Fibroblast of lung (primary cell): ENCODE results near the gene SEZ6L. TPM values are rescaled to one million over a fixed set of nuclear protein-coding genes. Genes with fewer than 3 reads are reported as not detected.
A peak's percentile ranks its signal among the peaks of the same experiment; 100 is the strongest.

Experiments used
- DNase-seq, 2 donors: peaks; one replicate each; pipeline versions ENCODE4 v3.0.0 to v3.0.0-alpha.2; 2010; ENCODE audit warnings: low read depth in 2 of 2
- H2AFZ ChIP-seq: 2 replicates; pipeline ENCODE4 v1.5.1; 2012; ENCODE audit warnings: low read length, control low read depth, inconsistent platforms
- H3K27ac ChIP-seq: 2 replicates; pipeline ENCODE4 v1.5.1; 2011; ENCODE audit warnings: low read length, control low read depth; ENCODE audit not compliant: insufficient read depth
- H3K27me3 ChIP-seq: 2 replicates; pipeline ENCODE4 v1.5.1; 2011; ENCODE audit warnings: mild to moderate bottlenecking, low read length; ENCODE audit not compliant: control insufficient read depth, insufficient read depth
- H3K36me3 ChIP-seq: 2 replicates; pipeline ENCODE4 v1.5.1; 2011; ENCODE audit warnings: low read length; ENCODE audit not compliant: control insufficient read depth, insufficient read depth
- H3K4me1 ChIP-seq: 2 replicates; pipeline ENCODE4 v1.5.1; 2011; ENCODE audit warnings: low read length; ENCODE audit not compliant: control insufficient read depth, insufficient read depth; ENCODE audit errors: extremely low read depth
- H3K4me2 ChIP-seq: 2 replicates; pipeline ENCODE4 v1.5.1; 2011; ENCODE audit warnings: low read length, control low read depth; ENCODE audit not compliant: insufficient read depth; ENCODE audit errors: extremely low read depth
- H3K4me3 ChIP-seq, 4 experiments: fragments of 200-600 bp in 1 of 4; sonication (generic) in 1 of 4; replicated peaks in 1 of 4; 2 replicates each; pipeline ENCODE4 v1.5.1; 2011 to 2016; ENCODE audit warnings: low read length in 4 of 4, low read depth in 3 of 4, mild to moderate bottlenecking in 3 of 4, control low read depth in 2 of 4, inconsistent platforms in 1 of 4, mixed read lengths in 1 of 4; ENCODE audit not compliant: insufficient read depth in 1 of 4; ENCODE audit errors: control extremely low read depth in 1 of 4
- H3K79me2 ChIP-seq: 2 replicates; pipeline ENCODE4 v1.5.1; 2012; ENCODE audit warnings: mild to moderate bottlenecking, low read length, inconsistent platforms; ENCODE audit not compliant: control insufficient read depth, insufficient read depth
- H3K9ac ChIP-seq: 2 replicates; pipeline ENCODE4 v1.5.1; 2011; ENCODE audit warnings: mild to moderate bottlenecking, low read length, control low read depth; ENCODE audit not compliant: insufficient read depth
- H3K9me3 ChIP-seq: 2 replicates; pipeline ENCODE4 v1.5.1; 2012; ENCODE audit warnings: low read depth, low read length; ENCODE audit not compliant: control insufficient read depth, insufficient read depth
- H4K20me1 ChIP-seq: 2 replicates; pipeline ENCODE4 v1.5.1; 2011; ENCODE audit warnings: low read length; ENCODE audit not compliant: control insufficient read depth, insufficient read depth; ENCODE audit errors: extremely low read depth
- EZH2 ChIP-seq: IDR thresholded peaks from 2 replicates; pipeline ENCODE4 v1.5.1; 2012; ENCODE audit warnings: low read length, control low read depth, mild to moderate bottlenecking; ENCODE audit errors: missing control alignments
- polyA plus RNA-seq, 2 donors: library from polyadenylated mRNA; depleted of rRNA in 1 of 2; stranded (reverse) in 1 of 2; unstranded in 1 of 2; fragments of >200 nt; gene quantifications; 2 replicates each; pipeline ENCODE4 v1.2.1, GENCODE V29; 2011 to 2012; ENCODE audit warnings: missing spikeins in 1 of 2
- total RNA-seq: library from RNA; depleted of rRNA; stranded (reverse); fragments of >200 nt; gene quantifications from 2 replicates; pipeline ENCODE4 v1.2.1, GENCODE V29; 2014
- TF ChIP-seq, protein P1 (sequence below), 2 donors: IDR thresholded peaks in 1 of 2; conservative IDR thresholded peaks in 1 of 2; 1 replicate in 1 of 2; 2 replicates in 1 of 2; pipeline ENCODE4 v1.5.1; 2011 to 2012; ENCODE audit warnings: low read length in 2 of 2, control low read depth in 1 of 2, inconsistent platforms in 1 of 2, low read depth in 1 of 2, mild to moderate bottlenecking in 1 of 2

The SEZ6L gene
- total and polyA plus RNA-seq, 2 donors (not counting 1 experiment from before 2014, with no cell fraction given) = not detected

GRCh38 chr22:26318975-26319374 lies 149.7 kb downstream of the SEZ6L start:
- no peak overlapping the region for H3K4me2 ChIP-seq
- peaks cover 2% of the 10 kb centered on the region for H3K4me1 ChIP-seq
- DNase-seq = peak in 1 of 2 donors; percentile 68
- no peaks in the 10 kb centered on the region for H3K79me2 ChIP-seq
- no peaks in the 10 kb centered on the region for H3K27me3 ChIP-seq
- H2AFZ ChIP-seq = no peak overlapping the region
- no peak overlapping the region for H3K27ac ChIP-seq
- no peak overlapping the region for H3K4me3 ChIP-seq
- no peaks in the 10 kb centered on the region for H3K36me3 ChIP-seq
- H3K9ac ChIP-seq = no peak overlapping the region
- H4K20me1 ChIP-seq = no peaks in the 10 kb centered on the region
- no peaks in the 10 kb centered on the region for H3K9me3 ChIP-seq
- TF ChIP-seq EZH2 = no peak
- TF ChIP-seq, protein P1, sequence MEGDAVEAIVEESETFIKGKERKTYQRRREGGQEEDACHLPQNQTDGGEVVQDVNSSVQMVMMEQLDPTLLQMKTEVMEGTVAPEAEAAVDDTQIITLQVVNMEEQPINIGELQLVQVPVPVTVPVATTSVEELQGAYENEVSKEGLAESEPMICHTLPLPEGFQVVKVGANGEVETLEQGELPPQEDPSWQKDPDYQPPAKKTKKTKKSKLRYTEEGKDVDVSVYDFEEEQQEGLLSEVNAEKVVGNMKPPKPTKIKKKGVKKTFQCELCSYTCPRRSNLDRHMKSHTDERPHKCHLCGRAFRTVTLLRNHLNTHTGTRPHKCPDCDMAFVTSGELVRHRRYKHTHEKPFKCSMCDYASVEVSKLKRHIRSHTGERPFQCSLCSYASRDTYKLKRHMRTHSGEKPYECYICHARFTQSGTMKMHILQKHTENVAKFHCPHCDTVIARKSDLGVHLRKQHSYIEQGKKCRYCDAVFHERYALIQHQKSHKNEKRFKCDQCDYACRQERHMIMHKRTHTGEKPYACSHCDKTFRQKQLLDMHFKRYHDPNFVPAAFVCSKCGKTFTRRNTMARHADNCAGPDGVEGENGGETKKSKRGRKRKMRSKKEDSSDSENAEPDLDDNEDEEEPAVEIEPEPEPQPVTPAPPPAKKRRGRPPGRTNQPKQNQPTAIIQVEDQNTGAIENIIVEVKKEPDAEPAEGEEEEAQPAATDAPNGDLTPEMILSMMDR (conservative IDR thresholded peaks at IDR 0.05 in 1 of 2, IDR thresholded peaks at IDR 0.05 in 1 of 2; ENCODE audit: low read depth in 1 of 2, low read length in 2 of 2) = peak in 1 of 2 donors; percentile 4

- H3K79me2 ChIP-seq = no peaks in the 10 kb centered on the region
- TF ChIP-seq, protein P1 (conservative IDR thresholded peaks at IDR 0.05 in 1 of 2, IDR thresholded peaks at IDR 0.05 in 1 of 2; ENCODE audit: low read depth in 1 of 2, low read length in 2 of 2) = no peak
- no peak for TF ChIP-seq EZH2
- H3K4me1 ChIP-seq = peaks cover 2% of the 10 kb centered on the region
- no peak overlapping the region for H3K9ac ChIP-seq
- no peaks in the 10 kb centered on the region for H4K20me1 ChIP-seq
- DNase-seq = no peak
- H3K27ac ChIP-seq = no peak overlapping the region
- no peaks in the 10 kb centered on the region for H3K27me3 ChIP-seq
- H2AFZ ChIP-seq = no peak overlapping the region
- H3K9me3 ChIP-seq = no peaks in the 10 kb centered on the region
- H3K4me2 ChIP-seq = no peak overlapping the region
- H3K4me3 ChIP-seq = no peak overlapping the region
- no peaks in the 10 kb centered on the region for H3K36me3 ChIP-seq
Measured at GRCh38 chr22:26320447-26320846, 151.2 kb downstream of the SEZ6L start.

GRCh38 chr22:26321469-26321913 lies 152.2 kb downstream of the SEZ6L start:
- H3K4me3 ChIP-seq = no peak overlapping the region
- no peaks in the 10 kb centered on the region for H3K9me3 ChIP-seq
- no peaks in the 10 kb centered on the region for H3K36me3 ChIP-seq
- DNase-seq = peak in 1 of 2 donors; percentile 87
- no peaks in the 10 kb centered on the region for H3K27me3 ChIP-seq
- no peak overlapping the region for H3K27ac ChIP-seq
- peaks cover 2% of the 10 kb centered on the region for H3K4me1 ChIP-seq
- no peak overlapping the region for H3K4me2 ChIP-seq
- TF ChIP-seq EZH2 = no peak
- TF ChIP-seq, protein P1 (conservative IDR thresholded peaks at IDR 0.05 in 1 of 2, IDR thresholded peaks at IDR 0.05 in 1 of 2; ENCODE audit: low read depth in 1 of 2, low read length in 2 of 2) = no peak
- H4K20me1 ChIP-seq = no peaks in the 10 kb centered on the region
- no peak overlapping the region for H3K9ac ChIP-seq
- no peaks in the 10 kb centered on the region for H3K79me2 ChIP-seq
- no peak overlapping the region for H2AFZ ChIP-seq
